Uterus (tissue), 4 donors: Measurements from ENCODE around the gene TMEM255A. TPM values are rescaled to one million over a fixed set of nuclear protein-coding genes. Genes with fewer than 3 reads are reported as not detected.

Source experiments
- DNase-seq, 2 donors: peaks; one replicate each; pipeline ENCODE4 v3.0.0-alpha.2; 2019 to 2020
- H3K27ac ChIP-seq, 2 donors: fragments of 200-600 bp; sonication (generic); 1 replicate in 1 of 2; 2 replicates in 1 of 2; pipeline ENCODE4 v1.5.1; 2016 to 2018
- H3K27me3 ChIP-seq, 2 donors: fragments of 200-600 bp; sonication (generic); one replicate each; pipeline ENCODE4 v1.5.1; 2018 to 2019; ENCODE audit warnings: control low read depth in 1 of 2
- H3K36me3 ChIP-seq, 2 donors: fragments of 200-600 bp; sonication (generic); one replicate each; pipeline ENCODE4 v1.5.1; 2019; ENCODE audit warnings: control low read depth in 1 of 2
- H3K4me1 ChIP-seq, 2 donors: fragments of 200-600 bp; sonication (generic); one replicate each; pipeline ENCODE4 v1.5.1; 2018 to 2019; ENCODE audit warnings: control low read depth in 1 of 2
- H3K4me3 ChIP-seq, 2 donors: fragments of 200-600 bp; sonication (generic); 1 replicate in 1 of 2; 2 replicates in 1 of 2; pipeline ENCODE4 v1.5.1; 2018 to 2019; ENCODE audit warnings: mild to moderate bottlenecking in 1 of 2
- H3K9me3 ChIP-seq, 2 donors: fragments of 200-600 bp; sonication (generic); one replicate each; pipeline ENCODE4 v1.5.1; 2019; ENCODE audit warnings: control low read depth in 1 of 2
- POLR2A ChIP-seq, 2 donors: fragments of 450-650 bp; IDR thresholded peaks; one replicate each; pipeline ENCODE4 v1.6.1; 2016; ENCODE audit warnings: antibody characterized with exemption in 2 of 2, mild to moderate bottlenecking in 1 of 2, moderate library complexity in 1 of 2
- intact Hi-C: fragments of 100-400 bp; cut with DNase I; formaldehyde crosslinking; loops from one replicate; pipeline ENCODE4 v1.15.1; 2023; ENCODE audit warnings: low total_unique reads
- total RNA-seq, 4 donors: library from RNA; depleted of rRNA in 3 of 4; stranded (reverse); fragments of >200 nt in 3 of 4; gene quantifications; one replicate each; pipeline versions ENCODE4 v1.1.0 to v1.2.4, GENCODE V29; 2014 to 2023
- TF ChIP-seq, protein P1 (sequence below), 4 experiments: fragments of 200-600 bp in 2 of 4; fragments of 450-650 bp in 2 of 4; sonication (generic) in 2 of 4; IDR thresholded peaks; one replicate each; pipeline ENCODE4 v1.5.1; 2016 to 2019; ENCODE audit warnings: antibody characterized with exemption in 4 of 4, mild to moderate bottlenecking in 2 of 4, moderate library complexity in 1 of 4
- donor health status: DM: yes; HTN: yes; CAD: no.

The TMEM255A gene
- total RNA-seq, 4 donors from 2014 or later, result 0.51 to 5.7 (median 1.6) TPM

DNA sequence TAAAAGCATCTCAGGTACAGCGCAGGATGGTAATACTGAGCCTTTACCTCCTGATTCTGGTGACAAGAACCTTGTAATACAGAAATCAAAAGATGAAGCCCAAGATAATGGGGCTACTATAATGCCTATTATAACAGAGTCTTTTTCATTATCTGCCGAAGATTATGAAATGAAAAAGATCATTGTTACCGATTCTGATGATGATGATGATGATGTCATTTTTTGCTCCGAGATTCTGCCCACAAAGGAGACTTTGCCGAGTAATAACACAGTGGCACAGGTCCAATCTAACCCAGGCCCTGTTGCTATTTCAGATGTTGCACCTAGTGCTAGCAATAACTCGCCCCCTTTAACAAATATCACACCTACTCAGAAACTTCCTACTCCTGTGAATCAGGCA, 57.5 kb downstream of the TMEM255A start:
- Histone ChIP-seq H3K4me1 (no peaks in the 10 kb centered on the region), H3K27ac (no peak overlapping the region), H3K27me3 (no peaks in the 10 kb centered on the region), H3K36me3 (no peaks in the 10 kb centered on the region), H3K4me3 (no peak overlapping the region), H3K9me3 (no peaks in the 10 kb centered on the region)
- intact Hi-C loops, result no loop called here
- no peak for DNase-seq
- TF ChIP-seq POLR2A (IDR thresholded peaks at IDR 0.05), result no peak
- TF ChIP-seq, protein P1, sequence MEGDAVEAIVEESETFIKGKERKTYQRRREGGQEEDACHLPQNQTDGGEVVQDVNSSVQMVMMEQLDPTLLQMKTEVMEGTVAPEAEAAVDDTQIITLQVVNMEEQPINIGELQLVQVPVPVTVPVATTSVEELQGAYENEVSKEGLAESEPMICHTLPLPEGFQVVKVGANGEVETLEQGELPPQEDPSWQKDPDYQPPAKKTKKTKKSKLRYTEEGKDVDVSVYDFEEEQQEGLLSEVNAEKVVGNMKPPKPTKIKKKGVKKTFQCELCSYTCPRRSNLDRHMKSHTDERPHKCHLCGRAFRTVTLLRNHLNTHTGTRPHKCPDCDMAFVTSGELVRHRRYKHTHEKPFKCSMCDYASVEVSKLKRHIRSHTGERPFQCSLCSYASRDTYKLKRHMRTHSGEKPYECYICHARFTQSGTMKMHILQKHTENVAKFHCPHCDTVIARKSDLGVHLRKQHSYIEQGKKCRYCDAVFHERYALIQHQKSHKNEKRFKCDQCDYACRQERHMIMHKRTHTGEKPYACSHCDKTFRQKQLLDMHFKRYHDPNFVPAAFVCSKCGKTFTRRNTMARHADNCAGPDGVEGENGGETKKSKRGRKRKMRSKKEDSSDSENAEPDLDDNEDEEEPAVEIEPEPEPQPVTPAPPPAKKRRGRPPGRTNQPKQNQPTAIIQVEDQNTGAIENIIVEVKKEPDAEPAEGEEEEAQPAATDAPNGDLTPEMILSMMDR (IDR thresholded peaks at IDR 0.05), result no peak

DNA sequence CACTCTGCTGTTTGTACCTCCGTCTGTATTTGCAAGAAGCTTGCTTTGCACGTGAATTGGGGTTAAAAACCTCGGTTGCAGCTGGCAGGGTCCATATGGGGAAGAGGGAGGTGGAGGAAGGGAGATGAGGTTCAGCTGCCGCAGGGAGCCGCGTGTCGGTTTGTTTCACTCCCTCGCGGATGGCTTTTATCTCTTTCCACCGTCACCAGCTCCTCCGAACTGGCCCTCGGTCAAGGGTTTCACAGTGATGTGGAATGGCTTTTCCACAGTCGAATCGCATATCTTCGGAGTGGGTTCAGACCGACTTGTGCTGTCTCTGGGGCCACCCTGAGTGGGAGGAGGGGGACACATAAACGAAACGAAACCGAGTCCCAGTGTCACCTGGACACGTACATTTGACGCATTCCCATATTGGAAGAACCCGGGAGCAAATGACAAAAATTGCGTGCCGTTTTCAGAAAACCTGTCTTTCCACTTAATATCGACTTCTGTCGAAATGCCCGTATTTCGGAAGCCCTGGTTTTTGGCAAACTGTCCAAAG, 59.7 kb downstream of the TMEM255A start:
- intact Hi-C loops, result no loop called here
- peak overlapping the region; percentile 90 for H3K27ac ChIP-seq
- DNase-seq, result peak; percentile 21 to 30

DNA sequence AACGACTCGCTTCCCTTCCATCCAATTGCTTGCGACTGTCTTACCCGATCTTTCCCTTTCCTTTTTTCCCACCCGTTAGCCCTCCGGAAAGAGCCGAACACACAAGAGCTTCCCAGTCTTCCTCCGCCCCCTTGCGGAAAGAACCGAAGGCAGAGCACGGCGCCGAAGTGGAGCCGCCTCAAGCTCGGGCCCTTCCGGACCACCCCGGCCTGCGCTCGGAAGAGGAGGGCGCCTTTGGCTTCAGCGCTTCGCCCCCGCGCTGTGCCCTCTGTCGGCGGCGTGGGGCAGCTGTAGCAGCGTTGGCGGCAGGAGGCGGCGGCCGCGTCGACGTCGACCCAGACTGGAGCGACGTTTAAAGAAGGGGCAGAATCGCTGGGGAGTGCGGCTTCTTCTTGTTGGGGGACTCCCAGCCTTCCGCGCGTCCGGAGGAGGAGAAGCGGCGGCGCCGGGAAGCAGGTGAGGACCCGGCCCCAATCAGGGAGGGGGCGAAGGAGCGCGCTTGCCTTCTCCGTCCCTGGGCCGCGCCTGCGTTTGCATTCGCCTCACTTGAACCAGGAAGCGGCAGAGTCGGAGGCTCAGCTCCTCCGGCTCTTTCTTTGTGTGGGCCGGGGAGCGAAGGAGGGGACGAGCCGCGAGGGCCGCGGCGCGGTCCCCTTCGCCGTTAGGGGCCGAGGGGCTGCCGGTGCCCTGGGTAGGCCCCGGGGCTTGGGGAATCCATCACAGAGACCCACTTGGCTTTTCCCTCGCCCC, 60.6 kb downstream of the TMEM255A start, which contains the start of gene ZBTB33:
TSS of gene ZBTB33 (plus strand) at position 291 of the 750 bp plus-strand sequence. CDS start 2,604 bp downstream, outside the sequence.
- intact Hi-C loops, result no loop called here
- no peaks in the 10 kb centered on the region for H3K36me3 ChIP-seq
- peak within 1 kb of the TSS; percentile 90 for H3K27ac ChIP-seq
- no peaks in the 10 kb centered on the region for H3K27me3 ChIP-seq
- peak; percentile 90 to 91 for DNase-seq
- no peaks in the 10 kb centered on the region for H3K4me1 ChIP-seq
- TF ChIP-seq, protein P1 (IDR thresholded peaks at IDR 0.05), result peak; percentile 63 to 77 (median 70)
- peak; percentile 2 to 66 for TF ChIP-seq POLR2A (IDR thresholded peaks at IDR 0.05)
- no peaks in the 10 kb centered on the region for H3K9me3 ChIP-seq
- peak within 1 kb of the TSS; percentile 53 to 56 for H3K4me3 ChIP-seq

More for the DNA sequence above, 59.7 kb downstream of the TMEM255A start:
- H3K4me1 ChIP-seq, result no peaks in the 10 kb centered on the region
- H3K9me3 ChIP-seq, result no peaks in the 10 kb centered on the region
- peak overlapping the region; percentile 53 to 56 for H3K4me3 ChIP-seq
- H3K36me3 ChIP-seq, result no peaks in the 10 kb centered on the region
- TF ChIP-seq POLR2A (IDR thresholded peaks at IDR 0.05), result no peak
- TF ChIP-seq, protein P1 (IDR thresholded peaks at IDR 0.05), result no peak
- H3K27me3 ChIP-seq, result no peaks in the 10 kb centered on the region

DNA sequence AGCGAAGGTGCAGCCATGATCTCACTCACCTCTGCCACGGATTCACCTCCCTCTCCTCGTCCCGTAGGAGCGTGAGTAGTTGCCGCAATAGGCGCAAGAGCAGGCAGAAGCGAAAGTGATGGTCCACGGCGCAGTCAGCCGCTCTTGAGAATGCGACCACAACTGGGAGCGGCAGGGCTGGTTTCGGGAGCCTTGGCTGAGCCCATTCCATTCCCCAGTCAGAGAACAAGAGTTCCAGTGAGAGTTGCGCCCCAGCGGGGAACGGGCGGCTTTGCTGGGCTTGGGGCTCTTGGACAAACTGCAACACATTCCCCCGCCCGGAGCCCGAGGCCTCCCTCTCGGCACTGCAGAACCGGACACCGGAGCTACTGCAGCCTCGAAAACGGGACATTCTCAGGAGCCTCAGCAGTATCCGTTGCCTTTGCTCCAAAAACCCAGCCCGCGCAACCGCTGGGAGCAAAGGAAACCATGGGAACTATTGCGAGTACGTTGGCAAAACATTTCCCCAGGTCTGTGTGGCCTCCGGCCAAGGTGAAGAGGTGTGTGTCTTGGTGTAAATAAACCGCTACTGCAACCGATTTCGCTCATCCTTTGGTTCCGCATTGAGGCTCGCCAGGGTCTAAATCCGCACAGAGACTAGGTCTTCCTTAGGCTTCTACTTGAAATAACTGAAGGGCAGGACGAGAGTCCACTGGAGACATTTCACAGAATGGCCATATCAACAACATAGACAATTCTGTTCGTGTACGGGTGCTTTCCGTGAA, 66.3 kb downstream of the TMEM255A start:
- H3K9me3 ChIP-seq, result no peaks in the 10 kb centered on the region
- TF ChIP-seq, protein P1 (IDR thresholded peaks at IDR 0.05), result no peak
- no peak for TF ChIP-seq POLR2A (IDR thresholded peaks at IDR 0.05)
- no peaks in the 10 kb centered on the region for H3K27me3 ChIP-seq
- intact Hi-C loops, result no loop called here
- peak overlapping the region; percentile 81 to 90 for H3K27ac ChIP-seq
- H3K36me3 ChIP-seq, result no peaks in the 10 kb centered on the region
- peak overlapping the region; percentile 52 to 58 for H3K4me3 ChIP-seq
- H3K4me1 ChIP-seq, result no peaks in the 10 kb centered on the region
- DNase-seq, result peak; percentile 73 to 78
